Gastrocnemius medialis (tissue), 4 donors: ENCODE measurements around the gene APOH.

Experiments
- CTCF ChIP-seq, 5 experiments: fragments of 450-650 bp in 3 of 5; fragments of 200-600 bp in 2 of 5; sonication (generic) in 2 of 5; IDR thresholded peaks in 4 of 5; conservative IDR thresholded peaks in 1 of 5; 1 replicate in 4 of 5; 2 replicates in 1 of 5; pipeline ENCODE4 v1.5.1; 2016 to 2019; ENCODE audit warnings: antibody characterized with exemption in 5 of 5, mild to moderate bottlenecking in 3 of 5, moderate library complexity in 3 of 5
- POLR2A ChIP-seq, 2 donors: fragments of 450-650 bp; IDR thresholded peaks; one replicate each; pipeline ENCODE4 v1.6.1; 2017; ENCODE audit warnings: antibody characterized with exemption in 2 of 2, mild to moderate bottlenecking in 2 of 2, moderate library complexity in 2 of 2

DNA sequence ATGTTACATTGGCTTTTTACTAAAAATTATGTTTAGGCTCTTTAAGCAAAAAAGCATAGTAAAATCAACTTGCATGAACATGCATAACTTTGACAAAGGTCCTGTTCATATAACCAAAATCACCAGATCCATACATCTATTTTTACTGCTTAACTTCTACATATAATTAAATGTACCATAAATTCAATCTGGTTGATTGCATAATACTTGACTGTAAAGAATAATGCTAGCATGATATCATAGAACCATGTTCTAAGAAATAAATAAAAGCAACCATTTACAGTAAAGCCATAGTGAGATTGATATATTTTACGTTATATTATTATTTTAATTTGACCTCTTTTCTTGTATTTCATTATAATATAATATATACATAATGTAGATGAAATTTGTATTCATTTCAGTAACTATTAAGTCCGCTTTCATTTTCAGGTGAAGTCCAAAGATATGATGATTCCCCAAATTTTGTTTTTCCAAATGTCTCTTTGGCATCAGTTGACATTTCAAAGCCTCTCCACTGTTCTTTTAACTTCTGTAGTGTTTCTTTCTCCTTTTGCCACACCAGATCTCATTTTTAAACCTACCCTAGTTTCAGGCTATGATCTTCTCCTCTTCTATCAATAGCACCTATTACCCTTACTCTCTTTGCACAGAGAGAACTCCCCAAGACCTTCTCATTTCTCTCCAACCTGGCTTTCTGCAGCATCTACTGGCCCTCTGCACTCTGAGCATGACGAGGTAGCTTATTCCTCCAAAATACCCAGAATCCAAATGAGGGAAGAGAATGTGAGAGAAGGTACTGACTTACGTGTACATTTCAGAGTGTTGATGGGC is 1.8 kb downstream of the APOH start:
- no peak for TF ChIP-seq CTCF (IDR thresholded peaks at IDR 0.05 in 4 of 5, conservative IDR thresholded peaks at IDR 0.05 in 1 of 5)
- TF ChIP-seq POLR2A (IDR thresholded peaks at IDR 0.05), result no peak
